A549 (cell line): Measurements from ENCODE around the gene KSR1. TPM values are rescaled to one million over a fixed set of nuclear protein-coding genes. Genes with fewer than 3 reads are reported as not detected.

Experiments
- ATAC-seq, 2 experiments: fragments of 200-7000 bp in 1 of 2; fragments of >200 bp in 1 of 2; cut with Nextera tagmentation in 1 of 2; cut with Tn5 transposase in 1 of 2; 3 replicates each; pipeline versions ENCODE4 v1.8.0 to v1.9.1; 2018 to 2020; ENCODE audit warnings: mild to moderate bottlenecking in 1 of 2, moderate library complexity in 1 of 2
- CTCF ChIA-PET: fragments of 300-600 bp; sonication (Branson Sonifier 250); formaldehyde crosslinking; extraction: SDS; loops from one replicate; lab custom pipeline; 2021; ENCODE audit warnings: antibody characterized with exemption, inconsistent platforms; lab: Yijun Ruan, JAX
- POLR2A ChIA-PET: fragments of 350-600 bp; formaldehyde crosslinking; extraction: SDS; loops from one replicate; lab custom pipeline; 2021; ENCODE audit warnings: antibody characterized with exemption, inconsistent platforms; lab: Yijun Ruan, JAX
- DNase-seq, 2 experiments: peaks; one replicate each; pipeline versions ENCODE4 v3.0.0 to v3.0.0-alpha.2; 2011 to 2016; ENCODE audit warnings: low read depth in 1 of 2, low spot score in 1 of 2
- FAIRE-seq: peaks from 2 replicates; lab custom pipeline; 2011; peaks lifted over from hg19 to GRCh38; lab: Jason Lieb, UNC
- H3K27ac ChIP-seq, 2 experiments: fragments of >200 bp; sonication (Bioruptor Twin); formaldehyde crosslinking; 3 replicates each; pipeline ENCODE4 v1.5.1; 2016 to 2017
- H3K4me1 ChIP-seq: fragments of >200 bp; sonication (Bioruptor Twin); formaldehyde crosslinking; 3 replicates; pipeline ENCODE4 v1.6.1; 2016
- H3K4me2 ChIP-seq: fragments of >200 bp; sonication (Bioruptor Twin); formaldehyde crosslinking; 3 replicates; pipeline ENCODE4 v1.6.1; 2016
- H3K4me3 ChIP-seq: fragments of >200 bp; sonication (Bioruptor Twin); formaldehyde crosslinking; 3 replicates; pipeline ENCODE4 v1.5.1; 2016
- H3K9me3 ChIP-seq: fragments of >200 bp; sonication (Bioruptor Twin); formaldehyde crosslinking; 3 replicates; pipeline ENCODE4 v1.6.1; 2016
- CHD4 ChIP-seq: fragments of 200-600 bp; sonication (generic); IDR thresholded peaks from 2 replicates; pipeline ENCODE4 v1.6.1; 2016; ENCODE audit warnings: antibody characterized with exemption, mild to moderate bottlenecking, borderline replicate concordance
- EP300 ChIP-seq, 2 experiments: fragments of >200 bp; sonication (Bioruptor Twin); formaldehyde crosslinking; IDR thresholded peaks; 2 replicates in 1 of 2; 3 replicates in 1 of 2; pipeline ENCODE4 v1.6.1; 2016 to 2017
- JUNB ChIP-seq: fragments of >200 bp; sonication (Bioruptor Twin); formaldehyde crosslinking; IDR thresholded peaks from 2 replicates; pipeline ENCODE4 v1.6.1; 2016
- NPAS2 ChIP-seq: fragments of 250-450 bp; sonication (Bioruptor Pico); IDR thresholded peaks from 2 replicates; pipeline ENCODE4 v1.8.0; 2022; ENCODE audit warnings: mild to moderate bottlenecking, moderate library complexity, borderline replicate concordance
- POLR2A ChIP-seq: IDR thresholded peaks from 2 replicates; pipeline ENCODE4 v1.6.1; 2012; ENCODE audit warnings: mild to moderate bottlenecking, low read length
- RAD21 ChIP-seq, 2 experiments: fragments of >200 bp in 1 of 2; sonication (Bioruptor Twin) in 1 of 2; formaldehyde crosslinking in 1 of 2; IDR thresholded peaks in 1 of 2; conservative IDR thresholded peaks in 1 of 2; 2 replicates in 1 of 2; 3 replicates in 1 of 2; pipeline ENCODE4 v1.6.1; 2012 to 2018; ENCODE audit warnings: inconsistent platforms in 1 of 2
- SREBF2 ChIP-seq: fragments of 450-650 bp; IDR thresholded peaks from 2 replicates; pipeline ENCODE4 v1.6.1; 2014; ENCODE audit warnings: mild to moderate bottlenecking, moderate library complexity
- USF2 ChIP-seq: fragments of 450-650 bp; IDR thresholded peaks from 2 replicates; pipeline ENCODE4 v1.6.1; 2014; ENCODE audit warnings: antibody characterized with exemption
- ZFP36 ChIP-seq: fragments of 450-650 bp; IDR thresholded peaks from 2 replicates; pipeline ENCODE4 v1.6.1; 2014; ENCODE audit warnings: borderline replicate concordance; ENCODE audit not compliant: partially characterized antibody
- ZSCAN20 ChIP-seq: fragments of 250-450 bp; sonication (Bioruptor Pico); IDR thresholded peaks from 2 replicates; pipeline ENCODE4 v1.8.0; 2022; ENCODE audit warnings: mild to moderate bottlenecking, moderate library complexity
- WGBS: methylation state at CpG from one replicate; pipeline ENCODE4 v1.1.6; 2017; ENCODE audit errors: missing lambda C conversion rate; 5-methylcytosine and 5-hydroxymethylcytosine counted together
- polyA plus RNA-seq, 4 experiments: library from polyadenylated mRNA; depleted of rRNA in 3 of 4; stranded (reverse); fragments of >200 nt; fragmentation: RNase III in 1 of 4; extraction: RNeasy Plus Mini Kit Qiagen cat#74134 plus additional on column Dnase treatment in 1 of 4; gene quantifications; 2 replicates in 3 of 4; 3 replicates in 1 of 4; pipeline ENCODE4 v1.2.3, GENCODE V29; 2011 to 2017
- TF ChIP-seq, protein P1 (sequence below): IDR thresholded peaks from 2 replicates; pipeline ENCODE4 v1.6.1; 2012
- TF ChIP-seq, protein P2 (sequence below): IDR thresholded peaks from 2 replicates; pipeline ENCODE4 v1.6.1; 2012
- TF ChIP-seq, protein P3 (sequence below): fragments of 250-450 bp; sonication (Bioruptor Pico); IDR thresholded peaks from 2 replicates; pipeline ENCODE4 v1.5.0; 2020; ENCODE audit warnings: low read depth, mild to moderate bottlenecking, moderate library complexity

Gene KSR1
- polyA plus RNA-seq, 2 of the 4 experiments (the other 2 are of a cell fraction): 13.3 to 14.6 TPM

GRCh38 chr17:27457731-27458523 lies 1.7 kb downstream of the KSR1 start (continued):
- TF ChIP-seq JUNB: no peak
- no peak for TF ChIP-seq ZFP36
- TF ChIP-seq, protein P1, sequence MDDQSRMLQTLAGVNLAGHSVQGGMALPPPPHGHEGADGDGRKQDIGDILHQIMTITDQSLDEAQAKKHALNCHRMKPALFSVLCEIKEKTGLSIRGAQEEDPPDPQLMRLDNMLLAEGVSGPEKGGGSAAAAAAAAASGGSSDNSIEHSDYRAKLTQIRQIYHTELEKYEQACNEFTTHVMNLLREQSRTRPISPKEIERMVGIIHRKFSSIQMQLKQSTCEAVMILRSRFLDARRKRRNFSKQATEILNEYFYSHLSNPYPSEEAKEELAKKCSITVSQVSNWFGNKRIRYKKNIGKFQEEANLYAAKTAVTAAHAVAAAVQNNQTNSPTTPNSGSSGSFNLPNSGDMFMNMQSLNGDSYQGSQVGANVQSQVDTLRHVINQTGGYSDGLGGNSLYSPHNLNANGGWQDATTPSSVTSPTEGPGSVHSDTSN: no peak
- TF ChIP-seq EP300 (IDR thresholded peaks at IDR 0.05): no peak
- TF ChIP-seq, all 56 proteins: peak for 0

GRCh38 chr17:27458524-27458908 lies 2.3 kb downstream of the KSR1 start:
- TF ChIP-seq USF2 (no peak), NPAS2 (CRISPR knock-in tag) (no peak), CHD4 (no peak)
- ATAC-seq (no peak), DNase-seq (no peak), FAIRE-seq (no peak)
- H3K4me2 ChIP-seq: peak overlapping the region; percentile 96
- H3K4me3 ChIP-seq: no peak overlapping the region
- H3K4me1 ChIP-seq: peaks cover 50% of the 10 kb centered on the region
- 71% methylated on average over 6 of the region's 6 CpGs for WGBS
- peak overlapping the region in 1 of 2 experiments; percentile 95; a peak in 3 of 6 replicates for H3K27ac ChIP-seq
- H3K9me3 ChIP-seq: no peaks in the 10 kb centered on the region
- CTCF ChIA-PET: interaction anchor here (0.6 to 8.7 kb wide), 14 partner anchors 9 to 222 kb away, joined by 3 to 141 read pairs (median 4); no protein-coding TSS in a partner anchor
- POLR2A ChIA-PET: no interaction called here

DNA sequence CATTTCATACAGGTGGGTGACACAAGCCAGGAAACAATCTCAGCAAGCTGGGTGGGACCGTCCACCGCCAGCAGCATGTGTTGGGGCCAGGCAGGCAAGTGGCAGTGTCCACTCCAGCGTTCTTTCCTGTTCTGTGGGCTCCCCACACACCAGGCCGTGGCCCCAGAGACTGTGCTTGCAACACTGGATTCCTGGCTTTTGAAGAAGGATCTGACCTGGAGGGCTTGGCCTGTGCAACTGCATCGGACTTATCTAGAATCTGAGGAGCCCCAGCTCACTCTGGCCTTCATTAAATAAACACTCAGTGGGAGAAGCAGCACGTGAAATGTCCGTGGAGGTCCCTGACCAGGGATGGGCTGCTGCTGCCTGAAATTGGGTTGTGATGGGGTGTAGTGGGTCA lies 3.2 kb downstream of the KSR1 start:
- Histone ChIP-seq H3K9me3 (no peaks in the 10 kb centered on the region), H3K27ac (peak overlapping the region in 1 of 2 experiments; percentile 59; a peak in 1 of 6 replicates), H3K4me3 (no peak overlapping the region), H3K4me1 (peaks cover 58% of the 10 kb centered on the region), H3K4me2 (peak overlapping the region; percentile 96; the same call in 2 of the 3 replicates)
- DNase-seq (no peak), FAIRE-seq (no peak), ATAC-seq (no peak)
- TF ChIP-seq SREBF2: no peak
- POLR2A ChIA-PET: no interaction called here
- 70% methylated on average over 6 of the region's 7 CpGs for WGBS
- CTCF ChIA-PET: interaction anchor here (0.9 to 8.7 kb wide), 7 partner anchors 8 to 222 kb away, joined by 3 to 141 read pairs (median 8); no protein-coding TSS in a partner anchor

DNA sequence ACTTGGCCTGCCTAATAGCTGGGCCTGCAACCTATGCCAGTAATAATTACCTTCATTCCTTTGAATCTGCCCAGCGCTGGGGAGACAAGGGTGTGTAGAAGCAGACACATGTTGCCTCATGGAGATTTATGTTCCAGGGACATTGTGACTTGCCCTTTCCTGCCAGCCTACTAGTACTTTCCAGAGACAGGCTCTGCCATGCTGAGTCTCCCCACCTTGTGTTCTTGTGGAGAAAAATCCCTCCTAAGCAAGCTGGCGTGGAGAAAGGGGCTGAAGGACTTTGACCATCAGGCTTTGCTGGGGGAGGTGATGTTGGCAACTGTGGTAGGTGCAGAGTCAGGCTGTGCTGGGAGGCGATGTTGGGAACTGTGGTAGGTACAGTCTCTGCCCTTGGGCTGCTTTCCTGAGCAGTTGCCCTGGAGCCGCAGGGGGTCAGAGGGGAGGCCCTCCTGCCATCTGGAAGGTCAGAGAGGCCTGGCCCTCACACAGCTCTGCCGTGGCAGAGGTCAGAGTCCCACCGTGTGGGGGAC lies 4.0 kb downstream of the KSR1 start:
- DNase-seq (no peak), ATAC-seq (no peak), FAIRE-seq (no peak)
- no peak overlapping the region for H3K4me3 ChIP-seq
- TF ChIP-seq CHD4: no peak
- no peak for TF ChIP-seq POLR2A
- TF ChIP-seq ZSCAN20 (CRISPR knock-in tag): no peak
- TF ChIP-seq RAD21 (conservative IDR thresholded peaks at IDR 0.05 in 1 of 2, IDR thresholded peaks at IDR 0.05 in 1 of 2): no peak
- TF ChIP-seq, protein P2, sequence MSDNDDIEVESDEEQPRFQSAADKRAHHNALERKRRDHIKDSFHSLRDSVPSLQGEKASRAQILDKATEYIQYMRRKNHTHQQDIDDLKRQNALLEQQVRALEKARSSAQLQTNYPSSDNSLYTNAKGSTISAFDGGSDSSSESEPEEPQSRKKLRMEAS: no peak
- TF ChIP-seq, protein P3, sequence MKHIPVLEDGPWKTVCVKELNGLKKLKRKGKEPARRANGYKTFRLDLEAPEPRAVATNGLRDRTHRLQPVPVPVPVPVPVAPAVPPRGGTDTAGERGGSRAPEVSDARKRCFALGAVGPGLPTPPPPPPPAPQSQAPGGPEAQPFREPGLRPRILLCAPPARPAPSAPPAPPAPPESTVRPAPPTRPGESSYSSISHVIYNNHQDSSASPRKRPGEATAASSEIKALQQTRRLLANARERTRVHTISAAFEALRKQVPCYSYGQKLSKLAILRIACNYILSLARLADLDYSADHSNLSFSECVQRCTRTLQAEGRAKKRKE: no peak
- peak overlapping the region; percentile 39 to 59; a peak in 4 of 6 replicates for H3K27ac ChIP-seq
- POLR2A ChIA-PET: no interaction called here
- H3K4me2 ChIP-seq: peak overlapping the region; percentile 96
- WGBS: 57% methylated on average over 6 of the region's 6 CpGs
- H3K4me1 ChIP-seq: peaks cover 58% of the 10 kb centered on the region
- CTCF ChIA-PET: interaction anchor here (0.6 to 8.7 kb wide), 9 partner anchors 8 to 224 kb away, joined by 3 to 141 read pairs (median 3); no protein-coding TSS in a partner anchor
- no peaks in the 10 kb centered on the region for H3K9me3 ChIP-seq
